HEK293 (cell line): ENCODE measurements around the gene TLE3.

Experiments used
- CTCF ChIA-PET: fragments of 350-600 bp; formaldehyde crosslinking; extraction: SDS; loops from one replicate; lab custom pipeline; 2021; ENCODE audit warnings: antibody characterized with exemption; lab: Yijun Ruan, JAX
- POLR2A ChIA-PET: fragments of 300-600 bp; formaldehyde crosslinking; extraction: SDS; loops from one replicate; lab custom pipeline; 2020; ENCODE audit warnings: antibody characterized with exemption, inconsistent platforms; lab: Yijun Ruan, JAX
- H3K27ac ChIP-seq: fragments of 200-500 bp; sonication (Bioruptor generic); 2 replicates; pipeline ENCODE4 v1.5.1; 2014; ENCODE audit warnings: low read depth, low read length, control low read depth, inconsistent platforms; ENCODE audit errors: extremely low read depth
- H3K36me3 ChIP-seq, 2 experiments: fragments of 200-500 bp in 1 of 2; sonication (Bioruptor generic) in 1 of 2; 1 replicate in 1 of 2; 2 replicates in 1 of 2; pipeline ENCODE4 v1.5.1; 2014 to 2017; ENCODE audit warnings: inconsistent platforms in 2 of 2, low read length in 2 of 2; ENCODE audit not compliant: control insufficient read depth in 2 of 2, insufficient read depth in 1 of 2
- H3K4me1 ChIP-seq: fragments of 200-500 bp; sonication (Bioruptor generic); 2 replicates; pipeline ENCODE4 v1.5.1; 2014; ENCODE audit warnings: mild to moderate bottlenecking, low read length, inconsistent platforms; ENCODE audit not compliant: control insufficient read depth, insufficient read depth
- H3K4me3 ChIP-seq: 2 replicates; pipeline ENCODE4 v1.5.1; 2011; ENCODE audit warnings: low read depth, mild to moderate bottlenecking, control low read depth, low read length, moderate library complexity
- H3K9me3 ChIP-seq: fragments of 200-500 bp; sonication (Bioruptor generic); 2 replicates; pipeline ENCODE4 v1.5.1; 2014; ENCODE audit warnings: low read depth, low read length, inconsistent platforms; ENCODE audit not compliant: control insufficient read depth, insufficient read depth
- REPIN1 ChIP-seq: fragments of 450-650 bp; formaldehyde crosslinking; IDR thresholded peaks from 2 replicates; pipeline ENCODE4 v1.5.1; 2017; ENCODE audit warnings: missing biosample characterization, missing genetic modification characterization, low read depth
- SP2 ChIP-seq: fragments of 450-650 bp; formaldehyde crosslinking; IDR thresholded peaks from 2 replicates; pipeline ENCODE4 v1.5.1; 2016; ENCODE audit warnings: missing biosample characterization, missing genetic modification characterization
- ZNF132 ChIP-seq: fragments of 450-650 bp; formaldehyde crosslinking; IDR thresholded peaks from 2 replicates; pipeline ENCODE4 v1.5.1; 2017; ENCODE audit warnings: missing biosample characterization, missing genetic modification characterization, borderline replicate concordance
- ZNF18 ChIP-seq: fragments of 450-650 bp; formaldehyde crosslinking; IDR thresholded peaks from 2 replicates; pipeline ENCODE4 v1.5.1; 2016; ENCODE audit warnings: missing biosample characterization, missing genetic modification characterization
- ZNF211 ChIP-seq: fragments of 450-650 bp; formaldehyde crosslinking; IDR thresholded peaks from 2 replicates; pipeline ENCODE4 v1.5.1; 2016; ENCODE audit warnings: low read depth, missing biosample characterization, missing genetic modification characterization
- ZNF423 ChIP-seq: fragments of 450-650 bp; formaldehyde crosslinking; IDR thresholded peaks from 2 replicates; pipeline ENCODE4 v1.5.1; 2016; ENCODE audit warnings: missing biosample characterization, missing genetic modification characterization
- ZNF48 ChIP-seq: fragments of 450-650 bp; formaldehyde crosslinking; IDR thresholded peaks from 2 replicates; pipeline ENCODE4 v1.5.1; 2016; ENCODE audit warnings: missing biosample characterization, missing genetic modification characterization
- ZNF600 ChIP-seq: fragments of 450-650 bp; formaldehyde crosslinking; IDR thresholded peaks from 2 replicates; pipeline ENCODE4 v1.5.1; 2016; ENCODE audit warnings: missing biosample characterization, missing genetic modification characterization
- ZNF658 ChIP-seq: fragments of 450-650 bp; formaldehyde crosslinking; IDR thresholded peaks from 2 replicates; pipeline ENCODE4; 2016; ENCODE audit warnings: missing biosample characterization, missing genetic modification characterization
- ZNF660 ChIP-seq: fragments of 450-650 bp; IDR thresholded peaks from 2 replicates; pipeline ENCODE4 v1.5.1; 2018; ENCODE audit warnings: missing biosample characterization, mild to moderate bottlenecking, missing genetic modification characterization
- ZNF677 ChIP-seq: fragments of 450-650 bp; IDR thresholded peaks from 2 replicates; pipeline ENCODE4 v1.5.0; 2018; ENCODE audit warnings: missing biosample characterization, mild to moderate bottlenecking, missing genetic modification characterization, moderate library complexity
- ZNF785 ChIP-seq: fragments of 450-650 bp; formaldehyde crosslinking; IDR thresholded peaks from 2 replicates; pipeline ENCODE4 v1.5.1; 2016; ENCODE audit warnings: missing biosample characterization, missing genetic modification characterization
- TF ChIP-seq, protein P1 (sequence below): fragments of 450-650 bp; formaldehyde crosslinking; IDR thresholded peaks from 2 replicates; pipeline ENCODE4 v1.5.1; 2016; ENCODE audit warnings: missing biosample characterization, missing genetic modification characterization, borderline replicate concordance
- TF ChIP-seq, protein P2 (sequence below): fragments of 450-650 bp; formaldehyde crosslinking; IDR thresholded peaks from 2 replicates; pipeline ENCODE4 v1.5.1; 2016; ENCODE audit warnings: missing biosample characterization, missing genetic modification characterization
- TF ChIP-seq, protein P3 (sequence below): fragments of 450-650 bp; formaldehyde crosslinking; IDR thresholded peaks from 2 replicates; pipeline ENCODE4; 2016; ENCODE audit warnings: missing biosample characterization, missing genetic modification characterization

Gene TLE3

DNA sequence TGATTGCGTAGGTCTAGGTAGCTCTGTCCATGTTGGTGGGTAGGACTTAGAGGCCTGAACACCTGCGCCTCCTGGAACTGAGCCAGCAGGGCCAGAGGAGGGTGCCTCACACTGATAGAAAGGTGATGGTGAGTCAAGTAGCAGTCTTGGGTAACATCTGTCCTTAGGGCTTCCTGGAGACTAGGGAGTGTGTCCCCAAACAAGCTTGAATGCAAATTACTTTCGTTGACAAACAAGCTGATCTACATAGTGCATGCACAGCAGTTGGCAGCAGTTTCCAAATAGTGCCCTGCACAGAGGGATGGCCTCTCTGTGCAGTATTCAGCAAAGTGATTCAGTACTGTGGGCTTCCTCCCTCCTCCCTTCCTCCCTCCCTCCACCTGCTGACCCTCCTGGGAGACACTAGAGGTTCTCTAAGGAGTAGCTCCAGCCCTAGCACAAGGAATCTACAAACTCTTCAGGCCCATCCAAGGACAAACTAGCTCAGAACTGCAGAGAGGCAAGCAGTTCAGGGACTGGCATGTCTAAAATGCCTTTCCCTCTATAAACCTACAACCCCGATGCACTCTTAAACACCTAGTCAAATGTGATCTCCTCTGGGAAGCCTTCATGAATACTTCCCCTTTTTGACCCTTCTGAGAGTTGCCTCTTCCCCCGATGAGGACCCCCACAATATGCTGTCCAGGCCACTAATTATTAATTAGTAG, 61.0 kb downstream of the TLE3 start (continued):
- TF ChIP-seq, protein P1, sequence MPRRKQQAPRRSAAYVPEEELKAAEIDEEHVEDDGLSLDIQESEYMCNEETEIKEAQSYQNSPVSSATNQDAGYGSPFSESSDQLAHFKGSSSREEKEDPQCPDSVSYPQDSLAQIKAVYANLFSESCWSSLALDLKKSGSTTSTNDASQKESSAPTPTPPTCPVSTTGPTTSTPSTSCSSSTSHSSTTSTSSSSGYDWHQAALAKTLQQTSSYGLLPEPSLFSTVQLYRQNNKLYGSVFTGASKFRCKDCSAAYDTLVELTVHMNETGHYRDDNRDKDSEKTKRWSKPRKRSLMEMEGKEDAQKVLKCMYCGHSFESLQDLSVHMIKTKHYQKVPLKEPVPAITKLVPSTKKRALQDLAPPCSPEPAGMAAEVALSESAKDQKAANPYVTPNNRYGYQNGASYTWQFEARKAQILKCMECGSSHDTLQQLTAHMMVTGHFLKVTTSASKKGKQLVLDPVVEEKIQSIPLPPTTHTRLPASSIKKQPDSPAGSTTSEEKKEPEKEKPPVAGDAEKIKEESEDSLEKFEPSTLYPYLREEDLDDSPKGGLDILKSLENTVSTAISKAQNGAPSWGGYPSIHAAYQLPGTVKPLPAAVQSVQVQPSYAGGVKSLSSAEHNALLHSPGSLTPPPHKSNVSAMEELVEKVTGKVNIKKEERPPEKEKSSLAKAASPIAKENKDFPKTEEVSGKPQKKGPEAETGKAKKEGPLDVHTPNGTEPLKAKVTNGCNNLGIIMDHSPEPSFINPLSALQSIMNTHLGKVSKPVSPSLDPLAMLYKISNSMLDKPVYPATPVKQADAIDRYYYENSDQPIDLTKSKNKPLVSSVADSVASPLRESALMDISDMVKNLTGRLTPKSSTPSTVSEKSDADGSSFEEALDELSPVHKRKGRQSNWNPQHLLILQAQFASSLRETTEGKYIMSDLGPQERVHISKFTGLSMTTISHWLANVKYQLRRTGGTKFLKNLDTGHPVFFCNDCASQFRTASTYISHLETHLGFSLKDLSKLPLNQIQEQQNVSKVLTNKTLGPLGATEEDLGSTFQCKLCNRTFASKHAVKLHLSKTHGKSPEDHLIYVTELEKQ (tag by site-specific recombination): no peak
- no peak for TF ChIP-seq ZNF48 (tag by site-specific recombination)
- no peak for TF ChIP-seq SP2 (tag by site-specific recombination)
- TF ChIP-seq REPIN1 (tag by site-specific recombination): no peak
- no peak for TF ChIP-seq ZNF658 (tag by site-specific recombination)

- TF ChIP-seq ZNF660 (no peak), ZNF18 (no peak), ZNF132 (tag by site-specific recombination) (no peak), ZNF600 (tag by site-specific recombination) (0 out of 2 replicates have a peak, but pooled peaks have one; percentile 7), ZNF211 (no peak), ZNF423 (tag by site-specific recombination) (no peak)
- TF ChIP-seq, protein P2, sequence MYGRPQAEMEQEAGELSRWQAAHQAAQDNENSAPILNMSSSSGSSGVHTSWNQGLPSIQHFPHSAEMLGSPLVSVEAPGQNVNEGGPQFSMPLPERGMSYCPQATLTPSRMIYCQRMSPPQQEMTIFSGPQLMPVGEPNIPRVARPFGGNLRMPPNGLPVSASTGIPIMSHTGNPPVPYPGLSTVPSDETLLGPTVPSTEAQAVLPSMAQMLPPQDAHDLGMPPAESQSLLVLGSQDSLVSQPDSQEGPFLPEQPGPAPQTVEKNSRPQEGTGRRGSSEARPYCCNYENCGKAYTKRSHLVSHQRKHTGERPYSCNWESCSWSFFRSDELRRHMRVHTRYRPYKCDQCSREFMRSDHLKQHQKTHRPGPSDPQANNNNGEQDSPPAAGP (tag by site-specific recombination): no peak
- Histone ChIP-seq H3K4me3 (no peak overlapping the region), H3K4me1 (peaks cover 24% of the 10 kb centered on the region), H3K27ac (no peak overlapping the region; the same call in 1 of the 2 replicates), H3K36me3 (no peaks in the 10 kb centered on the region), H3K9me3 (no peaks in the 10 kb centered on the region)
- ChIA-PET CTCF (interaction anchor here (0.6 to 1.3 kb wide), 5 partner anchors 12 to 453 kb away, joined by 3 to 4 read pairs (median 3); no protein-coding TSS in a partner anchor), POLR2A (no interaction called here)
Measured at GRCh38 chr15:70035719-70036077, 62.0 kb downstream of the TLE3 start.

DNA sequence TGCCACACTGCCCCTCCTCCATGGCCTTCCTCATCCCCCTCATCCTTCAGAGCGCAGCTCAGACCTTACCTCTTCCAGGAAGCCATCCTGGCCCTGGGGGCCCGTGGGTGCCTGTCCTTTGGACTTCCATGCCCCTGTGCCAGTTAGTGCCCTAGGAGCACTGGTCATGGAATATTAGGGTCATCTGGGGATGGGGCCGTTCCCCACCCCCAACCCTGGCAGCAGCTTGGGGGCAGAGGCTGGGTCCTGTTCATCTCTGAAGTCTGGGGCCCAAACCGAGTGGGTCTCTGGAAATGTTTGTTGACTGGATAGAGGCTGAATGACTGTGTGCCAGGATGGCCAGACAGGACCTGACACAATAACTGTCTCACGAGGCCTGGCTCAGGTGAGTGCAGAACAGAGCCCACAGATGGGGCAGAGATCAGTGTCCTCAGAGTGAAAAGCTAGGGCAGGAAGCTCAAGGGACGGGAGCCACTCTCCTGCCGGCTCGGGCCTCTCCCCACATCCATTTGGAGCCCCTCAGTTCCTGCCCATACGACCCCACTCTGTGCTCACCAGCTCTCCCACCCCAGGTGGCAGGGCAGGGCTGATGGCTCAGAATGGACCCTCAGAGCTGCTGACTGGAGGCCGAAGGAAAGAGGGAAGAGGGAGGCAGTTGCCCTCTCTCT, 62.5 kb downstream of the TLE3 start:
- CTCF ChIA-PET: interaction anchor here (0.5 to 1.3 kb wide), 5 partner anchors 16 to 486 kb away, joined by 3 to 4 read pairs (median 3); no protein-coding TSS in a partner anchor
- POLR2A ChIA-PET: interaction anchor here (1.5 to 2.0 kb wide), 2 partner anchors 10 to 12 kb away, joined by 4 to 6 read pairs; no protein-coding TSS in a partner anchor
- Histone ChIP-seq H3K27ac (peak overlapping the region; percentile 59; the same call in 1 of the 2 replicates), H3K4me3 (no peak overlapping the region), H3K4me1 (peaks cover 24% of the 10 kb centered on the region), H3K9me3 (no peaks in the 10 kb centered on the region), H3K36me3 (no peaks in the 10 kb centered on the region)
- TF ChIP-seq ZNF785 (no peak), ZNF677 (tag by site-specific recombination) (no peak)
- TF ChIP-seq, protein P3, sequence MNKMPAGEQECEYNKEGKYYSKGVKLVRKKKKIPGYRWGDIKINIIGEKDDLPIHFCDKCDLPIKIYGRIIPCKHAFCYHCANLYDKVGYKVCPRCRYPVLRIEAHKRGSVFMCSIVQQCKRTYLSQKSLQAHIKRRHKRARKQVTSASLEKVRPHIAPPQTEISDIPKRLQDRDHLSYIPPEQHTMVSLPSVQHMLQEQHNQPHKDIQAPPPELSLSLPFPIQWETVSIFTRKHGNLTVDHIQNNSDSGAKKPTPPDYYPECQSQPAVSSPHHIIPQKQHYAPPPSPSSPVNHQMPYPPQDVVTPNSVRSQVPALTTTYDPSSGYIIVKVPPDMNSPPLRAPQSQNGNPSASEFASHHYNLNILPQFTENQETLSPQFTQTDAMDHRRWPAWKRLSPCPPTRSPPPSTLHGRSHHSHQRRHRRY (tag by site-specific recombination): no peak
